ENCODE results near the gene RNF41.

The RNF41 gene

DNA sequence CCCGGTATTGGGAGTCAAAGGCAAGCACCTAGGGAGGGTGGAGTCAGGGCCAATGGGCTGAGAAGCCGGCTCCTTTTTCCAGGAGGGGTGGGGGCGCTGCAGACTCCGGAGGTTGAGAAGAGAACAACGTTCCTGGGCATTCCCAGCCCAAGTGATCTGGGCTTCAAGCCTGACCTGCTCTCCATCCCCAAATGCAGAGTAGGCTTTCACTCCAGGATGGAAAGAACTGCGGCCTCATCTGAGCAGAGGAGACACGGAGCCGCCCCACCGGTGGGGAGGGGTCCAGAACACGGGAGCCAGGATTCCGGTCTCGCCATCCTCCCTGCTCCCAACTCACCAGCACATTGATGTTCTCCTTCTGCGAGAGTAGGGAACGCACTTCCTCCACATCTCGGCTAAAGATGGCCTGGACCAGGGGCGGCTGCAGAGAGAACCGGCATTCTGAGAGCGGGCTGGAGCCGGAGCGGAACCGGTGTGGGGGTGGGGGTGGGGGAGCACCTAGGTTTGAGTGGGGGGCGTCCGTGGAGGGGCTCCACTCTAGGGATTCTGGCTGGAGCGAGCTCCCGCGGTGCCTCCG, 35.9 kb upstream of the RNF41 start:
- H3K4me1 ChIP-seq (ENCODE audit: control extremely low read depth in 1 of 4, control insufficient read depth in 4 of 4, insufficient read depth in 4 of 4, low read length in 3 of 4), result peaks cover 0 to 19% (median 15%) of the 10 kb centered on the region in 4 experiments
- peak overlapping the region; percentile 46 to 74 for H3K27ac ChIP-seq (ENCODE audit: insufficient read depth in 1 of 2, low read depth in 1 of 2, low read length in 2 of 2, poor library complexity in 1 of 2, severe bottlenecking in 2 of 2)
- H3K4me3 ChIP-seq (ENCODE audit: control insufficient read depth in 1 of 7, extremely low read depth in 1 of 7, insufficient read depth in 4 of 7, low read depth in 2 of 7, low read length in 6 of 7), result peak overlapping the region; percentile 74 to 86 (median 84)
- 0% methylated on average over 17 of the region's 27 CpGs for WGBS (ENCODE audit: insufficient coverage)
- no peaks in the 10 kb centered on the region for H3K27me3 ChIP-seq (replicated peaks in 2 of 5; ENCODE audit: control insufficient read depth in 4 of 5, insufficient read depth in 5 of 5, low read length in 4 of 5)
- DNase-seq, result no peak
- H3K36me3 ChIP-seq (ENCODE audit: control insufficient read depth in 4 of 4, insufficient read depth in 4 of 4, low read length in 3 of 4), result peaks cover 9 to 34% (median 24%) of the 10 kb centered on the region in 4 experiments
- POLR2A ChIA-PET, result interaction anchor here (0.6 to 1.8 kb wide), 3 partner anchors 9 to 81 kb away, joined by 3 to 7 read pairs (median 5); partner anchors contain the start of genes COQ10A and RNF41
- CTCF ChIA-PET, result interaction anchor here (0.6 to 4.0 kb wide), 25 partner anchors 9 to 141 kb away, joined by 3 to 24 read pairs (median 4); partner anchors contain the start of genes CNPY2, COQ10A, RNF41 and RPL41
- no peaks in the 10 kb centered on the region for H3K9me3 ChIP-seq (ENCODE audit: control extremely low read depth in 1 of 5, control insufficient read depth in 4 of 5, insufficient read depth in 2 of 5, low read depth in 1 of 5, low read length in 4 of 5)

DNA sequence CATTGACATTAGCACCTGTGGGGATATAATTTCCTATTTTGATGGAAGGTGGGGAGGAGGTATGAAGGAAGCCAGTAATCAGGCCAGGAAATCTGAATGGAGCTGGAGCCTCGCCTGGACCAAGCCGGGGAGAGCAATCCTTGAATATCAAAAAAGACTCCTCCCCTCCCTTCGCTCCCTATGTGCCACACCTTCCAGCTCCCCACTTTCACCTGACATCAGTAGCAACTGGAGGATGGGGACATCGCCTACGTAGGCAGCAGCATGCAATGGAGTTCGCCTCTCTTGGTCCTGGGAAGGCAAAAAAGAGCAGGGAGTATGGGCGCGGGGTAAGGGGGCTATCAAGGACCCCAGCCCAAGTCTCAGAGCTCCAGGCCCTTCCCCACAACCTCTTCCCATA, 35.3 kb upstream of the RNF41 start:
- POLR2A ChIA-PET, result interaction anchor here (0.6 kb wide), 1 partner anchor 139 kb away, joined by 3 read pairs; no protein-coding TSS in a partner anchor
- Histone ChIP-seq H3K4me3 (ENCODE audit: control insufficient read depth in 1 of 7, extremely low read depth in 1 of 7, insufficient read depth in 4 of 7, low read depth in 2 of 7, low read length in 6 of 7) (peak overlapping the region; percentile 74 to 86 (median 84)), H3K27me3 (replicated peaks in 2 of 5; ENCODE audit: control insufficient read depth in 4 of 5, insufficient read depth in 5 of 5, low read length in 4 of 5) (no peaks in the 10 kb centered on the region), H3K36me3 (ENCODE audit: control insufficient read depth in 4 of 4, insufficient read depth in 4 of 4, low read length in 3 of 4) (peaks cover 11 to 39% (median 27%) of the 10 kb centered on the region in 4 experiments), H3K9me3 (ENCODE audit: control extremely low read depth in 1 of 5, control insufficient read depth in 4 of 5, insufficient read depth in 2 of 5, low read depth in 1 of 5, low read length in 4 of 5) (no peaks in the 10 kb centered on the region), H3K4me1 (ENCODE audit: control extremely low read depth in 1 of 4, control insufficient read depth in 4 of 4, insufficient read depth in 4 of 4, low read length in 3 of 4) (peaks cover 0 to 19% (median 15%) of the 10 kb centered on the region in 4 experiments), H3K27ac (ENCODE audit: insufficient read depth in 1 of 2, low read depth in 1 of 2, low read length in 2 of 2, poor library complexity in 1 of 2, severe bottlenecking in 2 of 2) (peak overlapping the region in 1 of 2 experiments; percentile 74)
- DNase-seq, result no peak
- CTCF ChIA-PET, result interaction anchor here (0.6 to 4.0 kb wide), 9 partner anchors 9 to 141 kb away, joined by 3 to 24 read pairs (median 7); partner anchors contain the start of genes COQ10A, RNF41 and SMARCC2
- WGBS (ENCODE audit: insufficient coverage), result 94% methylated on average over 8 of the region's 8 CpGs

DNA sequence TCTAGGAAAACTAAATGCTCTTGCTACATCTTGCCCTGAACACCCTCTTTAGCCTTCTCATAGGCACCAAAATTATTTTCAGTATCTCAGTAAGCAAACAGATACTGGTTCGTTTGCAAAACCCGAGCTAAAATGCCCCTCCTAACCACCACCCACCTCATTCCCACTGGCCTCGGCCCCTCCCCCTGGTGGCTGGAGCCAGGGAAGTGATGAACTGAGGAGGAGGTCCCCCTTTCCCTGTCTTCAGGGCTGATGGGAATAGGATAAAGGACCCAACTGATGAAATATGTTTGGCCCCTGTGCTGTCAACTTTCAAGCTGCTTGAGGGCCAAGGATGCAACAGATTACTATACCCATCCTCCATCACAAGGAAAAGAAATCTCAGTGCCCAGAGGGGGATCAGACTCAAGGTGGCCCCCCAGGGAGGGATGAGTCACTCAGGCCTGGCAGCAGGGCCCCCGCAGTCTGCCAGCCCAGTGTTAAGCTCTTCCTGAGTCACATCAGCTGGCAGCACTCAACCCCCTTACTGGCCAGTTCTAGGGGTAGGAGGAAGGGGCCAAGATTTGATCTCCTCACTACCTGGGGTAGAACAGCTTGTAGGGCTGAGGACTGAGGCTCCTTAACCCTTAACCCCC, 34.7 kb upstream of the RNF41 start:
- H3K4me3 ChIP-seq (ENCODE audit: control insufficient read depth in 1 of 7, extremely low read depth in 1 of 7, insufficient read depth in 4 of 7, low read depth in 2 of 7, low read length in 6 of 7), result peak overlapping the region in 1 of 7 experiments; percentile 86
- WGBS (ENCODE audit: insufficient coverage), result 67% methylated on average over 1 of the region's 4 CpGs
- no peak for DNase-seq

DNA sequence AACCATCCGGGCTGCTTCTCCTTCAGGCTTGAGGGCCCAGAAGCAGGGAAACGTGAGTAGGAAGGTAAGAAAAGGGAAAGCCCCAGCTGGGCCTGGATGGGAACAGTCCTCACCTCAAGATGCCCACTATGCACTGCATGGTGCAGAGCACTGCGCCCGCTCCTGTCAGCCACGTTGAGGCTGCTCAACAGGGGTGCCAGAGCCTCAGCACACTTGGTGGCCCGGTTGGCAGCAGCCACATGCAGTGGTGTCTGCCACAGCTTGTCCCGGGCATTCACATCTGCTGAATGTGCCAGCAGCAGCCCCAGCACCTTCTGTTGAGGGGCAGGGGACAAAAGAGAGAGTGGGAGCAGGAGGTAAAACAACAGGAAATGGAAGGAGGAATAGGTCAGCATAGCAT, 33.9 kb upstream of the RNF41 start:
- Histone ChIP-seq H3K4me1 (ENCODE audit: control extremely low read depth in 1 of 4, control insufficient read depth in 4 of 4, insufficient read depth in 4 of 4, low read length in 3 of 4) (peaks cover 0 to 19% (median 15%) of the 10 kb centered on the region in 4 experiments), H3K27me3 (replicated peaks in 2 of 5; ENCODE audit: control insufficient read depth in 4 of 5, insufficient read depth in 5 of 5, low read length in 4 of 5) (no peaks in the 10 kb centered on the region), H3K27ac (ENCODE audit: insufficient read depth in 1 of 2, low read depth in 1 of 2, low read length in 2 of 2, poor library complexity in 1 of 2, severe bottlenecking in 2 of 2) (peak overlapping the region in 1 of 2 experiments; percentile 10), H3K36me3 (ENCODE audit: control insufficient read depth in 4 of 4, insufficient read depth in 4 of 4, low read length in 3 of 4) (peaks cover 11 to 50% (median 34%) of the 10 kb centered on the region in 4 experiments), H3K4me3 (ENCODE audit: control insufficient read depth in 1 of 7, extremely low read depth in 1 of 7, insufficient read depth in 4 of 7, low read depth in 2 of 7, low read length in 6 of 7) (no peak overlapping the region), H3K9me3 (ENCODE audit: control extremely low read depth in 1 of 5, control insufficient read depth in 4 of 5, insufficient read depth in 2 of 5, low read depth in 1 of 5, low read length in 4 of 5) (no peaks in the 10 kb centered on the region)
- ChIA-PET CTCF (interaction anchor here (0.9 to 4.0 kb wide), 8 partner anchors 8 to 50 kb away, joined by 3 to 24 read pairs (median 5); partner anchors contain the start of genes COQ10A and RNF41), POLR2A (interaction anchor here (0.6 kb wide), 1 partner anchor 13 kb away, joined by 4 read pairs; no protein-coding TSS in a partner anchor)
- DNase-seq, result no peak
- 97% methylated on average over 7 of the region's 7 CpGs for WGBS (ENCODE audit: insufficient coverage)

More for the DNA sequence above, 34.7 kb upstream of the RNF41 start:
- Histone ChIP-seq H3K27ac (ENCODE audit: insufficient read depth in 1 of 2, low read depth in 1 of 2, low read length in 2 of 2, poor library complexity in 1 of 2, severe bottlenecking in 2 of 2) (no peak overlapping the region), H3K27me3 (replicated peaks in 2 of 5; ENCODE audit: control insufficient read depth in 4 of 5, insufficient read depth in 5 of 5, low read length in 4 of 5) (no peaks in the 10 kb centered on the region), H3K4me1 (ENCODE audit: control extremely low read depth in 1 of 4, control insufficient read depth in 4 of 4, insufficient read depth in 4 of 4, low read length in 3 of 4) (peaks cover 0 to 19% (median 15%) of the 10 kb centered on the region in 4 experiments), H3K36me3 (ENCODE audit: control insufficient read depth in 4 of 4, insufficient read depth in 4 of 4, low read length in 3 of 4) (peaks cover 11 to 45% (median 32%) of the 10 kb centered on the region in 4 experiments), H3K9me3 (ENCODE audit: control extremely low read depth in 1 of 5, control insufficient read depth in 4 of 5, insufficient read depth in 2 of 5, low read depth in 1 of 5, low read length in 4 of 5) (no peaks in the 10 kb centered on the region)
- ChIA-PET CTCF (interaction anchor here (0.6 to 4.0 kb wide), 11 partner anchors 10 to 141 kb away, joined by 3 to 24 read pairs (median 7); partner anchors contain the start of genes COQ10A, RNF41 and SMARCC2), POLR2A (interaction anchor here (0.6 kb wide), 1 partner anchor 138 kb away, joined by 3 read pairs; no protein-coding TSS in a partner anchor)

DNA sequence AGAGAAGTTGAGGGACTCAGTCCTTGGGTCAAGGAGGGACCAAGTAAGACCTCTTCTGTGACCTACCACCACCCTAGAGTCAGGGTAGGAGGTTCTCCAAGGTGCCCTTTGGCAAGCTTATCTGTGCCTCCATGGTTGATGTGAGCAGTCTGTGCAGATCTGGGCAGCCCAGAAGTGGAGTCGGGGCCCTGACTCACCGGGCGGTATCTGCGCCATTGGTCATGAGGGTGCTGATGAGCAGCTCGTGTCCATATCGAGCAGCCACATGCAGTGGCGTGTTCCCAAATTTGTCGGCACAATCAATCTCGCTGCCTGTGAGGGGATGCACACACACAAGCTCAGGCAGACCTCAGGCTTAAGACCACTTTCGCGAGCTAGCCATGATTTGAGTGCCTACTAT, 31.4 kb upstream of the RNF41 start:
- H3K9me3 ChIP-seq (ENCODE audit: control extremely low read depth in 1 of 5, control insufficient read depth in 4 of 5, insufficient read depth in 2 of 5, low read depth in 1 of 5, low read length in 4 of 5), result no peaks in the 10 kb centered on the region
- peaks cover 0 to 14% (median 10%) of the 10 kb centered on the region in 4 experiments for H3K4me1 ChIP-seq (ENCODE audit: control extremely low read depth in 1 of 4, control insufficient read depth in 4 of 4, insufficient read depth in 4 of 4, low read length in 3 of 4)
- H3K4me3 ChIP-seq (ENCODE audit: control insufficient read depth in 1 of 7, extremely low read depth in 1 of 7, insufficient read depth in 4 of 7, low read depth in 2 of 7, low read length in 6 of 7), result no peak overlapping the region
- H3K36me3 ChIP-seq (ENCODE audit: control insufficient read depth in 4 of 4, insufficient read depth in 4 of 4, low read length in 3 of 4), result peaks cover 11 to 67% (median 47%) of the 10 kb centered on the region in 4 experiments
- 99% methylated on average over 11 of the region's 11 CpGs for WGBS (ENCODE audit: insufficient coverage)
- H3K27ac ChIP-seq (ENCODE audit: insufficient read depth in 1 of 2, low read depth in 1 of 2, low read length in 2 of 2, poor library complexity in 1 of 2, severe bottlenecking in 2 of 2), result no peak overlapping the region
- no peaks in the 10 kb centered on the region for H3K27me3 ChIP-seq (replicated peaks in 2 of 5; ENCODE audit: control insufficient read depth in 4 of 5, insufficient read depth in 5 of 5, low read length in 4 of 5)
- CTCF ChIA-PET, result interaction anchor here (1.0 to 3.9 kb wide), 5 partner anchors 15 to 135 kb away, joined by 3 to 22 read pairs (median 3); partner anchors contain the start of gene ZC3H10
- DNase-seq, result no peak
- POLR2A ChIA-PET, result no interaction called here

DNA sequence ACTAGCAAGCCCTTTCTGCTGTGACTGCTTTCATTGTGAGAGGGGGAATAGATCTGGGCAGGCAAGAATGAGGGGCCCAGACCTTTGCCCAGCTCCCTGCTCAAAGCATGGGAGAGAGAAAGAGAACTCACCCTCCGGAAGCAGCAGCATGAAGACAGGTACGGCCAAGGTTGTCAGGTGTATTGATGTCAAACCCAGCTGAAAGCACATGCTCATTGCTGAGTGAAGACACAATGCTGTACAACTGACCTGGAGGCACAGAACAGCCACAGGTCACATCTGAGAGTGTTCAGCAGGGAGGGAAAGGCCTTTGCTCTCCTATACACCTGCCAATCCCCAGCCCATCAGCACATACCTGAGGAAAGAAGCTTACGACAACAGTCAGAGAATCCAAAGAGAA, 30.9 kb upstream of the RNF41 start:
- WGBS (ENCODE audit: insufficient coverage), result 100% methylated on average over 2 of the region's 3 CpGs
- ChIA-PET CTCF (interaction anchor here (1.0 to 3.9 kb wide), 7 partner anchors 14 to 135 kb away, joined by 3 to 22 read pairs (median 3); partner anchors contain the start of gene ZC3H10), POLR2A (no interaction called here)
- no peak for DNase-seq
- peaks cover 13 to 71% (median 51%) of the 10 kb centered on the region in 4 experiments for H3K36me3 ChIP-seq (ENCODE audit: control insufficient read depth in 4 of 4, insufficient read depth in 4 of 4, low read length in 3 of 4)
- H3K9me3 ChIP-seq (ENCODE audit: control extremely low read depth in 1 of 5, control insufficient read depth in 4 of 5, insufficient read depth in 2 of 5, low read depth in 1 of 5, low read length in 4 of 5), result no peaks in the 10 kb centered on the region
- no peak overlapping the region for H3K27ac ChIP-seq (ENCODE audit: insufficient read depth in 1 of 2, low read depth in 1 of 2, low read length in 2 of 2, poor library complexity in 1 of 2, severe bottlenecking in 2 of 2)
- H3K4me3 ChIP-seq (ENCODE audit: control insufficient read depth in 1 of 7, extremely low read depth in 1 of 7, insufficient read depth in 4 of 7, low read depth in 2 of 7, low read length in 6 of 7), result no peak overlapping the region
- no peaks in the 10 kb centered on the region for H3K27me3 ChIP-seq (replicated peaks in 2 of 5; ENCODE audit: control insufficient read depth in 4 of 5, insufficient read depth in 5 of 5, low read length in 4 of 5)
- H3K4me1 ChIP-seq (ENCODE audit: control extremely low read depth in 1 of 4, control insufficient read depth in 4 of 4, insufficient read depth in 4 of 4, low read length in 3 of 4), result peaks cover 0 to 13% (median 9%) of the 10 kb centered on the region in 4 experiments

Measured in common myeloid progenitor, CD34-positive (primary cell).